ENCODE results near the gene GRIK5. TPM values are rescaled to one million over a fixed set of nuclear protein-coding genes. Genes with fewer than 3 reads are reported as not detected.
A peak's percentile ranks its signal among the peaks of the same experiment; 100 is the strongest.

GRIK5 gene
- total and polyA plus RNA-seq, 2 of the 8 experiments (the other 6 are each of a cell fraction or from before 2014, with no cell fraction given): 17.8 to 42.9 TPM

DNA sequence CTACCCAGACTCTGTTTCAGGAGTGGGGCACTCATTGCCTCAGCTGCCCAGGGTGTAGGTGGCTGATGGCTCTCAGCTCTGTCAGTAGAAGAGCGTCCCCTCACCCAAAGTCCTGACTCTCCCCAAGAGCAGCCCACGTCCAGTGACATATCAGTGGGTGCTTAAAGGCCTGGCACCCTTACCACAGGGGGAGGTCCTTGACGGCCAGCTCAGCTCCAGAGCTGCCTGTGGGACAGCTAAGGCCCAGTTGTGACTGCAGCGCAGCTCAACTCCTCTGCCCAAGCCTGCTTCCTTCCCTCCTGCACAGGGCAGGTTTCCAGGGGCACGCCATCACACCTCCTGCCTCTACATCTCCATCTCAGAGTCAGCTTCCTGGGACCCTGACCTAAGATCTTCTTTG lies 32.4 kb downstream of the GRIK5 start:
- no peaks in the 10 kb centered on the region for H3K79me2 ChIP-seq (ENCODE audit: control insufficient read depth in 1 of 2, insufficient read depth in 2 of 2, low read length in 2 of 2)
- no peak overlapping the region for H2BK20ac ChIP-seq (ENCODE audit: low read length)
- H3K56ac ChIP-seq (replicated peaks; ENCODE audit: insufficient read length, low read depth, low read length): no peak overlapping the region
- H3K4me2 ChIP-seq (ENCODE audit: insufficient read depth in 1 of 2, low read depth in 2 of 2, low read length in 2 of 2): no peak overlapping the region
- no peaks in the 10 kb centered on the region; the same call in 1 of the 2 replicates for H3K79me1 ChIP-seq (ENCODE audit: low read depth, low read length)
- no peak overlapping the region for H3K9ac ChIP-seq (replicated peaks in 1 of 4; ENCODE audit: extremely low read depth in 1 of 4, low read depth in 3 of 4, low read length in 3 of 4)
- no peak overlapping the region for H3K18ac ChIP-seq (ENCODE audit: extremely low read depth, low read length)
- CTCF ChIA-PET (ENCODE audit: partially characterized antibody): interaction anchor here (0.8 to 2.5 kb wide), 2 partner anchors 9 to 51 kb away, joined by 3 to 26 read pairs; no protein-coding TSS in a partner anchor
- FAIRE-seq (no peak), DNase-seq (ENCODE audit: low read depth in 1 of 2, low spot score in 2 of 2) (no peak)
- H3K27me3 ChIP-seq (replicated peaks in 1 of 4; ENCODE audit: control insufficient read depth in 3 of 4, extremely low read depth in 1 of 4, insufficient read depth in 3 of 4, low read length in 3 of 4): no peaks in the 10 kb centered on the region
- peaks cover 16 to 42% (median 28%) of the 10 kb centered on the region in 4 experiments; a peak in 6 of 8 replicates for H3K36me3 ChIP-seq (ENCODE audit: control insufficient read depth in 2 of 4, insufficient read depth in 4 of 4, low read length in 3 of 4)
- no peak overlapping the region for H4K5ac ChIP-seq (ENCODE audit: insufficient read length, low read depth, low read length)
- 94% methylated on average over 5 of the region's 5 CpGs; no CpG with 5 or more reads in 1 of the 2 experiments for WGBS, 2 experiments (ENCODE audit: extremely low coverage in 1 of 2, insufficient coverage in 1 of 2, insufficient read length in 1 of 2, insufficient replicate concordance in 2 of 2, low coverage in 1 of 2, low lambda C conversion rate in 2 of 2, missing lambda C conversion rate in 1 of 2)
- no peak overlapping the region for H2AFZ ChIP-seq (ENCODE audit: low read length)
- H2AK5ac ChIP-seq (ENCODE audit: low read depth, low read length): no peak overlapping the region
- no peak overlapping the region for H3K14ac ChIP-seq (ENCODE audit: insufficient read length)
- POLR2A ChIA-PET (ENCODE audit: partially characterized antibody): interaction anchor here (0.7 to 3.6 kb wide), 4 partner anchors 9 to 14 kb away, joined by 4 to 12 read pairs (median 8); no protein-coding TSS in a partner anchor
- peak overlapping the region; percentile 16; the same call in 1 of the 2 replicates for H2BK5ac ChIP-seq (ENCODE audit: low read depth, low read length)
- H3K9me3 ChIP-seq (ENCODE audit: insufficient read depth in 2 of 2, low read depth in 1 of 2, low read length in 1 of 2): no peaks in the 10 kb centered on the region
- H4K8ac ChIP-seq (ENCODE audit: extremely low read depth, insufficient read depth, low read length): no peak overlapping the region
- H3K23me2 ChIP-seq (ENCODE audit: low read depth, low read length): no peaks in the 10 kb centered on the region
- no peak overlapping the region for H2BK120ac ChIP-seq (replicated peaks; ENCODE audit: low read depth, low read length)
- no peak overlapping the region for H3K27ac ChIP-seq (ENCODE audit: low read depth, low read length)
- H4K20me1 ChIP-seq (replicated peaks in 1 of 2; ENCODE audit: control insufficient read depth in 1 of 2, insufficient read depth in 2 of 2, low read length in 2 of 2): peaks cover 0 to 6% of the 10 kb centered on the region in 2 experiments
- no peak overlapping the region for H3K4ac ChIP-seq (replicated peaks; ENCODE audit: insufficient read length, low read depth, low read length)
- H3K4me1 ChIP-seq (replicated peaks in 1 of 4; ENCODE audit: control insufficient read depth in 3 of 4, insufficient read depth in 4 of 4, low read length in 3 of 4): 0 out of 7 replicates have a peak, but pooled peaks cover 0 to under 1% (median 0%) of the 10 kb centered on the region in 4 experiments
- H3K4me3 ChIP-seq (ENCODE audit: extremely low read depth in 1 of 4, insufficient read depth in 2 of 4, low read depth in 3 of 4, low read length in 4 of 4): no peak overlapping the region
- no peak overlapping the region for H2BK12ac ChIP-seq (ENCODE audit: low read depth, low read length)
- H2BK15ac ChIP-seq (ENCODE audit: low read length): no peak overlapping the region
- H3K23ac ChIP-seq (ENCODE audit: insufficient read length): no peak overlapping the region
- no peak overlapping the region for H4K91ac ChIP-seq (replicated peaks; ENCODE audit: insufficient read length, low read length)
- TF ChIP-seq KDM5A (IDR thresholded peaks at IDR 0.05; ENCODE audit: low read length) (no peak), HDAC6 (IDR thresholded peaks at IDR 0.05; ENCODE audit: low read depth, low read length) (no peak)
